OCI-LY1 (cell line): ENCODE measurements around the gene PLEKHA8.

Source experiments
- H2AFZ ChIP-seq: fragments of 200-600 bp; sonication (generic), shearing (Covaris generic); 2 replicates; pipeline ENCODE4 v1.6.0; 2014; ENCODE audit warnings: antibody characterized with exemption, mild to moderate bottlenecking, low read length
- H3F3A ChIP-seq: fragments of 200-600 bp; sonication (generic), shearing (Covaris generic); 2 replicates; pipeline ENCODE4 v1.6.0; 2014; ENCODE audit warnings: mild to moderate bottlenecking, antibody characterized with exemption, low read length, moderate library complexity; ENCODE audit not compliant: insufficient read depth
- H3K27ac ChIP-seq: fragments of 200-600 bp; sonication (generic); 2 replicates; pipeline ENCODE4 v1.5.1; 2014; ENCODE audit warnings: low read length, mixed run types, mild to moderate bottlenecking, low read depth; ENCODE audit not compliant: poor library complexity, severe bottlenecking
- H3K27me3 ChIP-seq: fragments of 200-600 bp; sonication (generic); 2 replicates; pipeline ENCODE4 v1.6.0; 2014; ENCODE audit warnings: antibody characterized with exemption, mild to moderate bottlenecking, low read length, moderate library complexity; ENCODE audit not compliant: insufficient read depth
- H3K36me3 ChIP-seq: fragments of 200-600 bp; sonication (generic); 2 replicates; pipeline ENCODE4 v1.6.1; 2014; ENCODE audit warnings: mild to moderate bottlenecking, antibody characterized with exemption, low read length, moderate library complexity, mixed read lengths; ENCODE audit not compliant: insufficient read depth
- H3K4me1 ChIP-seq: fragments of 200-600 bp; sonication (generic); 2 replicates; pipeline ENCODE4 v1.5.1; 2014; ENCODE audit warnings: mild to moderate bottlenecking, low read length, moderate library complexity; ENCODE audit not compliant: insufficient read depth, severe bottlenecking
- H3K4me2 ChIP-seq: fragments of 200-600 bp; sonication (generic), shearing (Covaris generic); 2 replicates; pipeline ENCODE4 v1.6.1; 2014; ENCODE audit warnings: low read length
- H3K4me3 ChIP-seq: fragments of 200-600 bp; sonication (generic); 2 replicates; pipeline ENCODE4 v1.5.1; 2014; ENCODE audit warnings: low read length, low read depth, mild to moderate bottlenecking, mixed read lengths; ENCODE audit not compliant: poor library complexity, severe bottlenecking
- H3K79me2 ChIP-seq: fragments of 200-600 bp; shearing (Covaris generic); 2 replicates; pipeline ENCODE4 v1.6.1; 2016; ENCODE audit warnings: mixed run types, low read length, mixed read lengths; ENCODE audit not compliant: insufficient read depth
- H3K9ac ChIP-seq: fragments of 200-600 bp; sonication (generic), shearing (Covaris generic); 2 replicates; pipeline ENCODE4 v1.6.1; 2014; ENCODE audit warnings: mild to moderate bottlenecking, low read length, mixed read lengths
- H3K9me2 ChIP-seq: fragments of 200-600 bp; sonication (generic), shearing (Covaris generic); 2 replicates; pipeline ENCODE4 v1.6.1; 2014; ENCODE audit warnings: low read depth, mild to moderate bottlenecking, low read length, mixed read lengths
- H3K9me3 ChIP-seq: fragments of 200-600 bp; shearing (Covaris generic); 2 replicates; pipeline ENCODE4 v1.6.1; 2014; ENCODE audit warnings: low read length, mixed read lengths
- H4K20me1 ChIP-seq: fragments of 200-600 bp; sonication (generic), shearing (Covaris generic); 2 replicates; pipeline ENCODE4 v1.6.0; 2016; ENCODE audit warnings: mild to moderate bottlenecking, low read length; ENCODE audit not compliant: insufficient read depth
- CTCF ChIP-seq: fragments of 200-600 bp; sonication (generic), shearing (Covaris generic); IDR thresholded peaks from 2 replicates; pipeline ENCODE4 v1.5.1; 2017; ENCODE audit warnings: mild to moderate bottlenecking, antibody characterized with exemption, low read length, moderate library complexity, mixed read lengths
- EZH2 ChIP-seq: fragments of 200-600 bp; sonication (generic), shearing (Covaris generic); IDR thresholded peaks from 2 replicates; pipeline ENCODE4 v1.8.0; 2017; ENCODE audit warnings: borderline replicate concordance, mixed run types, mild to moderate bottlenecking, antibody characterized with exemption, low read length, moderate library complexity, mixed read lengths

Gene PLEKHA8

GRCh38 chr7:30170476-30171205, 142.4 kb downstream of the PLEKHA8 start:
- Histone ChIP-seq H3F3A (no peaks in the 10 kb centered on the region), H2AFZ (no peak overlapping the region), H3K9me3 (no peaks in the 10 kb centered on the region), H3K27me3 (no peaks in the 10 kb centered on the region), H3K79me2 (no peaks in the 10 kb centered on the region), H4K20me1 (no peaks in the 10 kb centered on the region), H3K27ac (no peak overlapping the region), H3K4me2 (no peak overlapping the region), H3K36me3 (no peaks in the 10 kb centered on the region), H3K4me3 (no peak overlapping the region), H3K9ac (no peak overlapping the region), H3K9me2 (no peaks in the 10 kb centered on the region), H3K4me1 (peaks cover 46% of the 10 kb centered on the region)
- TF ChIP-seq EZH2, result no peak
- TF ChIP-seq CTCF, result no peak

DNA sequence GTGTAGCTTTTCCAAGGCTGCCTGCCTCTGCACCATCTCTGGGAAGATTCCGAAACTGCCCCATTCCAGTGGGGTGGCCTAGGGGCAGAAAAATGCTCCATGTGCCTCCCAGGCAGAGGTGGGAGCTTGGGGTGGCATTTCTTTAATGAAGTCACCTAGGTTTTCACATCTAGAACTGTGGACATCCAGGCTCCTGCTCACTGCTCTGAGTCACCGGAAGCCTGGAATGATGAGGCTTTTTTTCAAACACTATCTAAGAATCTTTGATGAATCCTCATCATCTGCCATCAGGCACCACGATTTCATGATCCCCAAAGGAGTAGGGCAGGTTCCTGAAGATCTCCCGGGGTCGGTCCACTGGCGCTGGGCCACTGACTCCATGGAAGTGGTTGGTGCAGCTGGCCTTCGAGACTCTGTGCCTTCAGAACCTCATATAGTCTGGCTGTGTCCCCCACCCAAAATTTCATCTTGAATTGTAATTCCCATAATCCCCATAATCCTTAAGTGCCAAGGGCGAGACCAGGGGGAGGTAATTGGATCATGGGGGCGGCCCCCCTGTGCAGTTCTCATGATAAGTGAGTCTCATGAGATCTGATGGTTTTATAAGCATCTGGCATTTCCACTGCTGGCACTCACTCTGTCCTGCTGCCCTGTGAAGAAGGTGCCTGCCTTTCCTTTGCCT, 143.7 kb downstream of the PLEKHA8 start:
- Histone ChIP-seq H3F3A (no peaks in the 10 kb centered on the region), H3K79me2 (no peaks in the 10 kb centered on the region), H3K4me3 (no peak overlapping the region), H3K36me3 (no peaks in the 10 kb centered on the region), H3K9me2 (no peaks in the 10 kb centered on the region), H3K4me2 (no peak overlapping the region), H3K9me3 (no peaks in the 10 kb centered on the region), H3K27ac (no peak overlapping the region), H3K4me1 (peaks cover 47% of the 10 kb centered on the region), H2AFZ (no peak overlapping the region), H3K27me3 (no peaks in the 10 kb centered on the region), H3K9ac (no peak overlapping the region), H4K20me1 (no peaks in the 10 kb centered on the region)
- no peak for TF ChIP-seq EZH2
- no peak for TF ChIP-seq CTCF

DNA sequence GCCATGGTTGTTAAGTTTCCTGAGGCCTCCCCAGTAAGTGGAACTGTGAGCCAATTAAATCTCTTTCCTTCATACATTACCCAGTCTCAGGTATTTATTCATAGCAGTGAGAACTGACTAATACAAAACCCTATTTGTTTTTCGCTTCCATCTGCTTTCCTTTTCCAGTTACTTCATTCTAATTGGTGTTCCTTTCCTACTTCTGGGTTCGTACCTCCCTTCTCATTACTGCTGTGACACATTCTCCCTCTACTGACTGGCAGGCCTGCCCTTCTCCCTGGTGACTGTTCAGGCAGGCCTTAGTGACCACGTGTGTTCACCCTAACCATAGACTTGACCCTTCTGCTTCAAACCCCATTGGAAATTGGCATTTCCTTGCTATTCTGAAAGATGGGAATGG, 144.2 kb downstream of the PLEKHA8 start:
- no peaks in the 10 kb centered on the region for H4K20me1 ChIP-seq
- H3K9me2 ChIP-seq, result no peaks in the 10 kb centered on the region
- no peak overlapping the region for H3K4me3 ChIP-seq
- no peak overlapping the region for H2AFZ ChIP-seq
- no peak overlapping the region for H3K4me2 ChIP-seq
- H3K9me3 ChIP-seq, result no peaks in the 10 kb centered on the region
- no peak overlapping the region for H3K27ac ChIP-seq
- no peaks in the 10 kb centered on the region for H3K36me3 ChIP-seq
- peaks cover 52% of the 10 kb centered on the region for H3K4me1 ChIP-seq
- no peaks in the 10 kb centered on the region for H3K79me2 ChIP-seq
- no peak overlapping the region for H3K9ac ChIP-seq
- no peak for TF ChIP-seq EZH2
- TF ChIP-seq CTCF, result no peak
- no peaks in the 10 kb centered on the region for H3K27me3 ChIP-seq
- no peaks in the 10 kb centered on the region for H3F3A ChIP-seq
